Fibroblast of lung (primary cell): ENCODE data around the gene BAZ1A.

Source experiments
- CTCF ChIP-seq, 2 donors: IDR thresholded peaks in 1 of 2; conservative IDR thresholded peaks in 1 of 2; 1 replicate in 1 of 2; 2 replicates in 1 of 2; pipeline ENCODE4 v1.5.1; 2011 to 2012; ENCODE audit warnings: low read length in 2 of 2, control low read depth in 1 of 2, inconsistent platforms in 1 of 2, low read depth in 1 of 2, mild to moderate bottlenecking in 1 of 2
- EZH2 ChIP-seq: IDR thresholded peaks from 2 replicates; pipeline ENCODE4 v1.5.1; 2012; ENCODE audit warnings: low read length, control low read depth, mild to moderate bottlenecking; ENCODE audit errors: missing control alignments

GRCh38 chr14:34874386-34875030 is 652 bp downstream of the BAZ1A start:
- peak in 1 of 2 donors; percentile 2 for TF ChIP-seq CTCF (conservative IDR thresholded peaks at IDR 0.05 in 1 of 2, IDR thresholded peaks at IDR 0.05 in 1 of 2; ENCODE audit: low read depth in 1 of 2, low read length in 2 of 2)
- no peak for TF ChIP-seq EZH2
